GM18502 (cell line): Measurements from ENCODE around the gene TOMT.

Experiments
- ATAC-seq: cut with Tn5 transposase; IDR thresholded peaks from one replicate; pipeline ENCODE4 v1.9.1; 2021; ENCODE audit warnings: mild to moderate bottlenecking; ENCODE audit not compliant: unreplicated experiment, poor library complexity

TOMT gene

DNA sequence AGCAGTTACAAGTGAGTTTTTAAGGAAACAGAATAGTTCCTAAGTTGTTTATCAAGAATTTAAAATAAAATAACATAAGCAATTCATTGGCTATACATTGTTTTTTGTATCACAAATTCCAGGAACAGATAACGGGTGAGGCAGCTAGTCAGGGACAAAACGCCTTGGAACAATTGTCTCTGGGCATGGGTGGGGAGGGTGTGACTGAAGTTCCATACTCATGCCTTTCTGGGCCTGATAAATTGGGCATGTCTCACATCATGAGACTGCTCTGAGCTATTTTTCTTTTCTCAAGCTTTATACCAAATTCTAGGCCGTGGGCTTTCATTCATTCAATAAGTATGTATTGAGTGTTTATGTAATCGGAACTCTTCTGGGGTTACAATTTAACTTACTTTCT, 51.4 kb downstream of the TOMT start:
- ATAC-seq: no peak
